Measurements from ENCODE around the gene UNC79.

DNA sequence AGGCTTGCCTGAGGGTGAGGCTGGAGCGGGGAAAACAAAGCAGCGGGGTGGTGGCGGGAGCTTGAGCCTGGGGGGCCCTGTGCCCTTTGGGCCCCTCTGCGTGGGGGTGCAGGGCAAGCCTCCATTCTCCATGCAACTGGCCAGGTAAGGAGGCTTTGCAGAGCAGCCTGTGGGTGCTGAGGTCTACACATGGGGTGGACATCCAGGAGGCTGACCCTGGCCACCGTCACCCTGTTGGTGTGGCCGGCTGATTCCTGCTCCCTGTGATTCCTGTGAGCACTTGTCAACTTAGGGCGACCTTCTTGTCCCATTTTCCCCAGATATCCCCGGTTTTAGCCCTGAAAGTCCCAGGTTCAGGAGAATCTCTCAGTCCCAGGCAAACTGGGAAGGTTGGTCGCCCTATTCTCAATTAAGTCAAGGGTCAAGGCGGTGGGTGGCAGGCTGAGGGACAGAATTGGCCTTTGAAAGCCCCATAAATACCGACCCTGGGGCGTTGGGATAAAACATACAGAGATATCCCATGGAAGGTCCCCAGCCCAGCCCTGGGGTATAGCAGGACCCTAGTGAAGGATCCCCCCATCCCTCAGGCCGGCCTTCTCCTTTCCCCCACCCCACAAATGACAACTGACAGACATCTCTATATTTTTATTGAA is 287.1 kb downstream of the UNC79 start:
- TF ChIP-seq, protein P1, sequence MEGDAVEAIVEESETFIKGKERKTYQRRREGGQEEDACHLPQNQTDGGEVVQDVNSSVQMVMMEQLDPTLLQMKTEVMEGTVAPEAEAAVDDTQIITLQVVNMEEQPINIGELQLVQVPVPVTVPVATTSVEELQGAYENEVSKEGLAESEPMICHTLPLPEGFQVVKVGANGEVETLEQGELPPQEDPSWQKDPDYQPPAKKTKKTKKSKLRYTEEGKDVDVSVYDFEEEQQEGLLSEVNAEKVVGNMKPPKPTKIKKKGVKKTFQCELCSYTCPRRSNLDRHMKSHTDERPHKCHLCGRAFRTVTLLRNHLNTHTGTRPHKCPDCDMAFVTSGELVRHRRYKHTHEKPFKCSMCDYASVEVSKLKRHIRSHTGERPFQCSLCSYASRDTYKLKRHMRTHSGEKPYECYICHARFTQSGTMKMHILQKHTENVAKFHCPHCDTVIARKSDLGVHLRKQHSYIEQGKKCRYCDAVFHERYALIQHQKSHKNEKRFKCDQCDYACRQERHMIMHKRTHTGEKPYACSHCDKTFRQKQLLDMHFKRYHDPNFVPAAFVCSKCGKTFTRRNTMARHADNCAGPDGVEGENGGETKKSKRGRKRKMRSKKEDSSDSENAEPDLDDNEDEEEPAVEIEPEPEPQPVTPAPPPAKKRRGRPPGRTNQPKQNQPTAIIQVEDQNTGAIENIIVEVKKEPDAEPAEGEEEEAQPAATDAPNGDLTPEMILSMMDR (IDR thresholded peaks at IDR 0.05), result no peak
- TF ChIP-seq POLR2A (IDR thresholded peaks at IDR 0.05), result no peak

Measured in heart left ventricle (tissue), 13 donors.